ENCODE measurements around the gene C20orf173. TPM values are rescaled to one million over a fixed set of nuclear protein-coding genes. Genes with fewer than 3 reads are reported as not detected.

C20orf173 gene
- polyA plus RNA-seq, 1 donor from 2014 or later = not detected

DNA sequence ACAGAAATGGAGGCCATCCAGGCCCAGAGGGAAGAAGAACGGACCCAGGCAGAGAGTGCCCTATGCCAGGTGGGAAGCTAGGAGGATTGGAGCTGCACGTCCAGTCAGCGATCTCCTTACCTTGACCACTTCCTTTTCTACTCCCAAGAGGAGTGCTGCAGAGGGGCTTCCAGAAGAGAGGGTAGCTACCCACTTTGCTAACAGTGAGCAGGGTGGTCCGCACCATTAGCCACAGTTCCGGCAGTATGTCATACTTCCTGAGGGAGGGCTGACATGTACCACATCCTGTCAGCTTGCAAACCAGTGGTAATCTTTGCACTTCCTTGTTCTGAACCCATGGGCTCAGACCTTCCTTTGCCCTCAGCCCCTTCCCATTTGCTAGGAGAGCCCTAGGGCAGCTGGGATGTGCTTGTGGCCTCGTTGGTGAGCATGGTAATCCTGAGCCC is 38.7 kb downstream of the C20orf173 start:
- no peak overlapping the region for H3K9ac ChIP-seq (ENCODE audit: low read length)
- H3K36me3 ChIP-seq (ENCODE audit: insufficient read depth, low read length) = peaks cover 9% of the 10 kb centered on the region
- H3K27ac ChIP-seq (ENCODE audit: low read length) = no peak overlapping the region

DNA sequence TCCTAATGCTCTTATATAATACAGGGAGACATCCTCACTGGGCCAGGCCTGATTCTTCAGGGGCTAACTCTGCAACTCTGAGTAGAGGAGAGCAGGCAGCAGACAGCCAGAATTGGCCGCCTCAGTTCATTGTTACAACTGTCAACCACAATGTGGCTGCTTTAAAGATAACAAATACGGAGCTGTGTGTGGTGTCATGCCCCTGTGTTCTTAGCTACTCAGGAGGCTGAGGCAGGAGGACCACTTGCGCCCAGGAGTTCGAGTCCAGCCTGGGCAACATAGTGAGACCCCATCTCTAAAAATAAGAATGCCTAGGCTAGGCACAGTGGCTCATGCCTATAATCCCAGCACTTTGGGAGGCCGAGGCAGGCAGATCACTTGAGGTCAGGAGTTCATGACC is 39.7 kb downstream of the C20orf173 start:
- Histone ChIP-seq H2AFZ (ENCODE audit: low read depth, low read length) (no peak overlapping the region), H3K9me2 (ENCODE audit: insufficient read depth, low read length) (no peaks in the 10 kb centered on the region), H3K9me3 (ENCODE audit: low read length) (no peaks in the 10 kb centered on the region), H4K20me1 (ENCODE audit: insufficient read depth) (no peaks in the 10 kb centered on the region), H3K79me2 (replicated peaks; ENCODE audit: insufficient read depth, low read length) (no peaks in the 10 kb centered on the region), H3K27ac (ENCODE audit: low read length) (no peak overlapping the region), H3K36me3 (ENCODE audit: insufficient read depth, low read length) (peaks cover 9% of the 10 kb centered on the region), H3K4me2 (ENCODE audit: low read length) (no peak overlapping the region), H3K9ac (ENCODE audit: low read length) (no peak overlapping the region), H3K4me3 (ENCODE audit: low read length) (no peak overlapping the region), H3F3A (ENCODE audit: insufficient read depth, low read length, poor library complexity, severe bottlenecking) (no peaks in the 10 kb centered on the region), H3K27me3 (ENCODE audit: insufficient read depth, low read depth, low read length) (no peaks in the 10 kb centered on the region)
- TF ChIP-seq EZH2 (IDR thresholded peaks at IDR 0.05; ENCODE audit: borderline replicate concordance, insufficient read depth, low read length, poor library complexity, severe bottlenecking) = no peak
- no peak for TF ChIP-seq TAF1 (IDR thresholded peaks at IDR 0.05; ENCODE audit: low read depth)
- no peak for TF ChIP-seq REST (IDR thresholded peaks at IDR 0.05; ENCODE audit: borderline replicate concordance)
- TF ChIP-seq MXI1 (conservative IDR thresholded peaks at IDR 0.05; ENCODE audit: poor library complexity, severe bottlenecking) = no peak
- no peak for TF ChIP-seq RAD21 (conservative IDR thresholded peaks at IDR 0.05)

More for the DNA sequence above, 38.7 kb downstream of the C20orf173 start:
- Histone ChIP-seq H3F3A (ENCODE audit: insufficient read depth, low read length, poor library complexity, severe bottlenecking) (no peaks in the 10 kb centered on the region), H2AFZ (ENCODE audit: low read depth, low read length) (no peak overlapping the region), H3K9me2 (ENCODE audit: insufficient read depth, low read length) (no peaks in the 10 kb centered on the region), H3K79me2 (replicated peaks; ENCODE audit: insufficient read depth, low read length) (no peaks in the 10 kb centered on the region), H3K4me2 (ENCODE audit: low read length) (no peak overlapping the region), H3K4me3 (ENCODE audit: low read length) (no peak overlapping the region), H3K9me3 (ENCODE audit: low read length) (no peaks in the 10 kb centered on the region), H3K27me3 (ENCODE audit: insufficient read depth, low read depth, low read length) (no peaks in the 10 kb centered on the region), H4K20me1 (ENCODE audit: insufficient read depth) (no peaks in the 10 kb centered on the region)
- TF ChIP-seq CTCF (IDR thresholded peaks at IDR 0.05; ENCODE audit: poor library complexity, severe bottlenecking) = no peak
- TF ChIP-seq REST (IDR thresholded peaks at IDR 0.05; ENCODE audit: borderline replicate concordance) = no peak
- TF ChIP-seq MXI1 (conservative IDR thresholded peaks at IDR 0.05; ENCODE audit: poor library complexity, severe bottlenecking) = no peak
- no peak for TF ChIP-seq TAF1 (IDR thresholded peaks at IDR 0.05; ENCODE audit: low read depth)
- no peak for TF ChIP-seq EP300 (conservative IDR thresholded peaks at IDR 0.05; ENCODE audit: poor library complexity, severe bottlenecking)
- TF ChIP-seq EZH2 (IDR thresholded peaks at IDR 0.05; ENCODE audit: borderline replicate concordance, insufficient read depth, low read length, poor library complexity, severe bottlenecking) = no peak
- no peak for TF ChIP-seq SMC3 (conservative IDR thresholded peaks at IDR 0.05; ENCODE audit: poor library complexity)
- no peak for TF ChIP-seq RAD21 (conservative IDR thresholded peaks at IDR 0.05)
- TF ChIP-seq POLR2AphosphoS5 (IDR thresholded peaks at IDR 0.05) = no peak

Measured in neural cell (in vitro differentiated cells).